Ecto neural progenitor cell (in vitro differentiated cells): ENCODE measurements around the gene GRID1.
A peak's percentile ranks its signal among the peaks of the same experiment; 100 is the strongest.
"Not testable (repeated sequence)": the region's sequence is repeated elsewhere in the genome, so short reads cannot be mapped to it uniquely, and the experiment has no call there.

Experiments
- DNase-seq: peaks from one replicate; pipeline ENCODE4 v3.0.0-alpha.2; 2018; ENCODE audit warnings: low spot score

GRID1 gene

GRCh38 chr10:85868627-85869499 lies 497.7 kb downstream of the GRID1 start:
- DNase-seq, result peak; percentile 34

- no peak for DNase-seq
These were observed 501.6 kb downstream of the GRID1 start for GRCh38 chr10:85864868-85865526.

- DNase-seq, result peak; percentile 40
These were observed 502.4 kb downstream of the GRID1 start for GRCh38 chr10:85864173-85864549.

- peak; percentile 32 for DNase-seq
These were observed 503.1 kb downstream of the GRID1 start for GRCh38 chr10:85863301-85864172.

GRCh38 chr10:85862771-85863170 lies 503.8 kb downstream of the GRID1 start:
- peak; percentile 44 for DNase-seq

GRCh38 chr10:85861513-85862197 lies 504.9 kb downstream of the GRID1 start:
- DNase-seq, result peak; percentile 39

GRCh38 chr10:85859859-85860258 lies 506.7 kb downstream of the GRID1 start:
- DNase-seq, result peak; percentile 25

- no peak for DNase-seq
These were observed 507.6 kb downstream of the GRID1 start for GRCh38 chr10:85858776-85859515.

GRCh38 chr10:85857791-85858190 lies 508.8 kb downstream of the GRID1 start:
- peak; percentile 35 for DNase-seq

- DNase-seq, result peak; percentile 25
These were observed 509.3 kb downstream of the GRID1 start for GRCh38 chr10:85857305-85857704.

GRCh38 chr10:85851934-85852333 lies 514.7 kb downstream of the GRID1 start:
- no peak for DNase-seq

- DNase-seq, result no peak
These were observed 515.3 kb downstream of the GRID1 start for GRCh38 chr10:85851325-85851724.

- no peak for DNase-seq
These were observed 515.9 kb downstream of the GRID1 start for GRCh38 chr10:85850736-85851135.

- no peak for DNase-seq
These were observed 517.3 kb downstream of the GRID1 start for GRCh38 chr10:85849315-85849714.

GRCh38 chr10:85848756-85849155 lies 517.8 kb downstream of the GRID1 start:
- DNase-seq, result no peak

- DNase-seq, result no peak
These were observed 519.5 kb downstream of the GRID1 start for GRCh38 chr10:85847085-85847484.

- not testable (repeated sequence) for DNase-seq
These were observed 527.9 kb downstream of the GRID1 start for GRCh38 chr10:85838660-85839059.

- DNase-seq, result no peak
These were observed 533.6 kb downstream of the GRID1 start for GRCh38 chr10:85832988-85833387.

GRCh38 chr10:85831422-85831821 lies 535.2 kb downstream of the GRID1 start:
- no peak for DNase-seq

- no peak for DNase-seq
These were observed 540.2 kb downstream of the GRID1 start for GRCh38 chr10:85826377-85826776.

- DNase-seq, result no peak
These were observed 555.2 kb downstream of the GRID1 start for GRCh38 chr10:85811405-85811804.
